DMS 273 (cell line): ENCODE data around the gene MLLT10.
"Not testable (repeated sequence)": the region's sequence is repeated elsewhere in the genome, so short reads cannot be mapped to it uniquely, and the experiment has no call there.

Experiments used
- DNase-seq: peaks from one replicate; lab custom pipeline; 2025; ENCODE audit not compliant: unreplicated experiment; lab: John Stamatoyannopoulos, UW

MLLT10 gene

GRCh38 chr10:21692916-21693315, 158.9 kb downstream of the MLLT10 start:
- no peak for DNase-seq

GRCh38 chr10:21693418-21693817, 159.4 kb downstream of the MLLT10 start:
- DNase-seq: no peak

GRCh38 chr10:21694631-21695030, 160.6 kb downstream of the MLLT10 start:
- DNase-seq: no peak

- no peak for DNase-seq
Observed at GRCh38 chr10:21696302-21696701, 162.3 kb downstream of the MLLT10 start.

GRCh38 chr10:21699575-21699974, 165.5 kb downstream of the MLLT10 start:
- DNase-seq: no peak

GRCh38 chr10:21700474-21700873, 166.4 kb downstream of the MLLT10 start:
- no peak for DNase-seq

GRCh38 chr10:21702633-21703111, 168.6 kb downstream of the MLLT10 start:
- no peak for DNase-seq

- no peak for DNase-seq
Observed at GRCh38 chr10:21705142-21705827, 171.3 kb downstream of the MLLT10 start.

- DNase-seq: no peak
Observed at GRCh38 chr10:21705828-21706176, 171.8 kb downstream of the MLLT10 start.

- no peak for DNase-seq
Observed at GRCh38 chr10:21707498-21707897, 173.5 kb downstream of the MLLT10 start.

GRCh38 chr10:21712975-21713374, 178.9 kb downstream of the MLLT10 start:
- DNase-seq: no peak

- DNase-seq: no peak
Observed at GRCh38 chr10:21715531-21716195, 181.6 kb downstream of the MLLT10 start.

GRCh38 chr10:21717437-21718054, 183.5 kb downstream of the MLLT10 start:
- not testable (repeated sequence) for DNase-seq

- no peak for DNase-seq
Observed at GRCh38 chr10:21719502-21719901, 185.5 kb downstream of the MLLT10 start.

GRCh38 chr10:21720090-21720489, 186.1 kb downstream of the MLLT10 start:
- DNase-seq: no peak

GRCh38 chr10:21721000-21721665, 187.1 kb downstream of the MLLT10 start:
- DNase-seq: no peak

- no peak for DNase-seq
Observed at GRCh38 chr10:21722209-21722608, 188.2 kb downstream of the MLLT10 start.

GRCh38 chr10:21724020-21724589, 190.1 kb downstream of the MLLT10 start:
- DNase-seq: peak; percentile 40

GRCh38 chr10:21724687-21725367, 190.8 kb downstream of the MLLT10 start:
- peak; percentile 98 for DNase-seq

- no peak for DNase-seq
Observed at GRCh38 chr10:21726601-21727225, 192.7 kb downstream of the MLLT10 start.
